ENCODE results near the gene TMTC1.

Gene TMTC1

GRCh38 chr12:29709496-29710040 is 74.2 kb downstream of the TMTC1 start:
- no peak for DNase-seq (ENCODE audit: low read depth)

DNA sequence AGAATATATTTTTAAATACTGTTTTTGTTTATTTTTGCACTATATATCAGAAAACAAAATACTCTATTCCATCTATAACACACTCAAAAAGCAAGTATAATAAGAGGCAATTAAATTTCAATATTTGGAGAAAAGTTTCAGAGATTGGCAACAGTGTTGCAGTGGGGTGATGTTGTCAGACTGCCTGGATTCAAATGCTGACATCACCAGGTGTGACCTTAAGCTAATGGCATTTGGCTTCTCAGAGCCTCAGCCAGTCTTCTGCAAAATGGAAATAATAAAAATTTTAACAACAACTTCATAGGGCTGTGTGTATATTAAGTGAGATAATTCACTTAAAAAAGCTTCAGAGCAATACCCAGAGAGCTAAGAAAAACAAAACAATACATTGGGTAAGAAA is 74.7 kb downstream of the TMTC1 start:
- DNase-seq (ENCODE audit: low read depth) = no peak

DNA sequence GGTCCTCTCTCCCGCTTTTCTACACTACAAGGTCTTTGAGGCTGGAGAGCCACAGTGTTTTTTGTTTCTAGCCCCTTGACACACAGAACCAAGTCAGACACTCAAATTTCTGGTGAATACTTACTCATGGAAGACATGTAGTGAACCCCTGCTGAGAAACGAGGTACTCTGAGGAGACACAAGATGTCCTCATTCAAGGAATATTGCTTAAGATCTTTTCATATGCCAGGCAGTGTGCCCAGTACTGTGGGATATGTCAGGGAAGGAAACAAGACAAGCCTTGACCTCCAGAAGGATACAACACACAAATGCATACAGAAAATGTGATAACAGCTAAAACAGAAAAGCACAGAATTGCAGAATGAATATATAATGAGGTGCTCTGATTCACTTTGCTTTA is 75.9 kb downstream of the TMTC1 start:
- DNase-seq (ENCODE audit: low read depth) = no peak

GRCh38 chr12:29706311-29706710 is 77.4 kb downstream of the TMTC1 start:
- DNase-seq (ENCODE audit: low read depth) = no peak

GRCh38 chr12:29703528-29703927 is 80.2 kb downstream of the TMTC1 start:
- no peak for DNase-seq (ENCODE audit: low read depth)

DNA sequence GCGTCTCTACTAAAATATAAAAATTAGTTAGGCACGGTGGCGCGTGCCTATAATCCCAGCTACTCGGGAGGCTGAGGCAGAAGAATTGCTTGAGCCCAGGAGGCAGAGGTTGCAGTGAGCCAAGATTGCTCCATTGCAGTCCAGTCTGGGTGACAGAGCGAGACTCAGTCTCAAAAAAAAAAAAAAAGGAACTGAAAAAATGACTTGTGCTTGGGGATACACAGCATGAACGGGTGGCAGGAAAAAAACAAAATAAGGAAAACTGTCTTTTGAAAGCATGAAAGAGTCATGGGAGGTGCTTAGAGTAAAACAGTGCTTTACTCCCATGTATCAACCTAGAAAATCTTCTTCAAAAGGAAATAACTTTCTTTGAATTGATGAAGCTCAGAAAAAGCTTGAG is 80.8 kb downstream of the TMTC1 start:
- no peak for DNase-seq (ENCODE audit: low read depth)

GRCh38 chr12:29702222-29702621 is 81.5 kb downstream of the TMTC1 start:
- no peak for DNase-seq (ENCODE audit: low read depth)

DNA sequence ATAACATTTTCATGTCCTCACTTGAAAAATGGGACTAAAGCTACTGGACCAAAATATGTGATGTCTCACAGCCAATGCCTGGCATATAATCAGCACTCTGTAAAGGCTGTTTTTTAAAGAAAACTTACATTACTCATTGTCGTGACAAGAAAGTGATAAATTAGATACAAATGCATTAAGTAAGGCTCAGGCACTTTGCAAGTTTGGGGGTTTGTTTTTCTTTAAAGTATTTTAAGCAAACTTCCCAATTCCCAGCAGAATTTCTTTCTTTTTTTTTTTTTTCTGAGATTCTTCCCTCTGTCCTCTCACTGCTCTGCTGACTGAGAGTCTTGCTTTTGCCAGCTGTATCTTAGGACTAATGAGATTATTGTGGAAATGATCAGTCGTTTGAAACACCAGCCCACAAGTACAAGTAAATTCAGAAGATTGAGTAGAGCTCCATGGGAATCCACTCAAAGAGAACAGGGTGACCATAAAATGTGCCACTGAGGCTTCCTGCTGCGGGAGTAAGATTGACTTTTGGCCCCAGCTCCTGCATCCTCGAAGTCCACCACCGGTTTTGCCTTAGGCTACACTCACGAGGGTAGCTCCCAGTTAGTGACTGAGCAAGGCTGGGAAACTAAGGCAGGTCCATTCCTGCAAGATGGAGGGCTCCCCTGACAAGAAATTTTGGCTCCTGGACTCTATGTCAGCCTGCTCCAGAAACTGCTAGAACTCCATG is 82.8 kb downstream of the TMTC1 start:
- no peak for DNase-seq (ENCODE audit: low read depth)

DNA sequence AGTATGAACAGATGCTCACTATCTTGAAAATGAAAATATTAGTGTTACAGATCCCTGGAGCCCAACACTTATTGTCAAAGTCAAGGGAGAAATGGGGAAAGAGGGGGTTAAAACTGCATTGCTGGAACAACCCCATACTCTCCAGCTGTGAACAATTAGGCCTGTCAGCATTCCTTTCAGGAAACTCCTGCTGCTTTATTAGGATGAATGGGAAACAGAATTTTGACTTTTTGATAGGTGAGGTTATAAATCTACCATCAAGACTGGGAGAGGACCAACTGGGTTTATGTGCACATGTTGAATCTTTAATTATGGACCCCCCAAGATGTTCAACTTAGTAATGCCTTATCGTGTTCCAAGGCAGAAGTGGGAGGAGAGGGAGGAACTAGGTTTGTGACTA is 85.0 kb downstream of the TMTC1 start:
- DNase-seq (ENCODE audit: low read depth) = no peak

DNA sequence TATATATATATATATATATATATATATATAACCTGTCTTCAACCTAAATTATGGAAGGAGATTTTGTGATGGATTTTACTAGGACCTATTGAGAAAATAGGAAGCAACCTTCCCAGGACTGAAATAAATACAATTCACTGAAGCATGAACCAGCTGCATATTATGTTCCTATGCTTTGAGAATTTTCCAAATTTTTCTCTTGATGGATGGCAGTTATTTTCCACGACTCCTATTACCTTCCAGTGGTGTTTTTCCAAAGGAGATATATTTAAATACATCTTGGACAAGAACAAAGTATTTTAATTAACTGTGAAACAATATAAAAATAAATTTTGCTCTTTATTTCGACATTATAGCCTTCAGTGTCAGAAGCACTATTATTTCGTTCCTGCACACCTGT is 87.9 kb downstream of the TMTC1 start:
- no peak for DNase-seq (ENCODE audit: low read depth)

GRCh38 chr12:29695026-29695425 is 88.7 kb downstream of the TMTC1 start:
- no peak for DNase-seq (ENCODE audit: low read depth)

GRCh38 chr12:29694002-29694401 is 89.7 kb downstream of the TMTC1 start:
- DNase-seq (ENCODE audit: low read depth) = no peak

DNA sequence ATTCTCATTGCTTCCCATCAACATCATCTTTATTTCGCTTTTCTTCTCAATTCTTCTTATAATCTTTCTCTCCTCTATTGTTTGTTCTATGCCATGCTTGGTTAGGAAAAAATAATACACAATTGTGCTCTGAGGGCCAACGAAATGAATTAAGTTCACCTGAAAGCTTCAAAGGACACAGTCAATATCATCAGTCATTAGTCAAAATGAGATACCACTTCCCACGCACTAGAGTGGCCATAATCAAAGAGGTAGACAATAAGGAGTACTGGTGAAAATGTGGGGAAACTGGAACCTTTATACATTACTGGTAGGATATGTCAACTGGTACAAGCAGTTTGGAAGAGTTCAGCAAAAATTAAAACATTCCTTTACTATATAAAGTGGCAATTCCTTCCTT is 91.5 kb downstream of the TMTC1 start:
- DNase-seq (ENCODE audit: low read depth) = no peak

- DNase-seq (ENCODE audit: low read depth) = no peak
These were observed 92.4 kb downstream of the TMTC1 start for GRCh38 chr12:29691161-29691854.

DNA sequence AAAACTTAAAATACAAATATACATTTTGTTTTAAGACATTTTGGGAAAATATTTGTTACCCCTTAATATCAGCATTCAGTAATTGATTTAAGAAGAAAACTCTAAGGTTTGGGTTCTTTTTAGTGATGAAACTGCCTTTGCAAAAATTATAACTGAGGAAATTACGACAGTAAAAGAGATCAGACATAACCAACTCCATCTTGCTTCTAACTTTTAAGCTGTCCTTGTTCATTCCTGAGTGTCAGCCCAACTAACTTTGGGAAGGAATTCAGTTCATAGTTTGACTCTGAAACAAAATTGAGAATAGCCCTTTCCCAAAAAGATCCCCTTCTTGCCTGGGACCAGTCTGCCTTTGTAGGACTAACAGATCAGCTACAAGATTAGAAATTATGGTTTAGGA is 93.0 kb downstream of the TMTC1 start:
- no peak for DNase-seq (ENCODE audit: low read depth)

- DNase-seq (ENCODE audit: low read depth) = no peak
These were observed 94.8 kb downstream of the TMTC1 start for GRCh38 chr12:29688914-29689313.

- no peak for DNase-seq (ENCODE audit: low read depth)
These were observed 101.7 kb downstream of the TMTC1 start for GRCh38 chr12:29682088-29682487.

DNA sequence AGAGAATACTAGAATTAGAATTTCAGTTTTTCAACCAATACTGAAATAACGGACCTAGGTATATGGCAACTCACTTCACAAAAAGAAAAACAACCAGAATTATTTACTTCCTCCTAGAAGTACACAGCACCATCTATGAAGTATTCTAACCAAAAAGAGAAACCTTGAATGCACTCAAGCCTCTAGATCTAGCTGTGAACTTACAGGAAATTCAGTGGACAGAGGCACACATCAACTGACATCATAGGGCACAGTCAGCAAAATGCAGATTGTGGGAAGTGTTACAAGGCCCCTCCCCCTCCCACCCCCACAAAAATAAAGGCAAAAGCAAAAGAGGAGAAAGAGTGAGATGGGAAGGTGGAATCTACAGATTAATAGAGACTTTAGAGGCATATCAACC is 102.4 kb downstream of the TMTC1 start:
- DNase-seq (ENCODE audit: low read depth) = no peak

DNA sequence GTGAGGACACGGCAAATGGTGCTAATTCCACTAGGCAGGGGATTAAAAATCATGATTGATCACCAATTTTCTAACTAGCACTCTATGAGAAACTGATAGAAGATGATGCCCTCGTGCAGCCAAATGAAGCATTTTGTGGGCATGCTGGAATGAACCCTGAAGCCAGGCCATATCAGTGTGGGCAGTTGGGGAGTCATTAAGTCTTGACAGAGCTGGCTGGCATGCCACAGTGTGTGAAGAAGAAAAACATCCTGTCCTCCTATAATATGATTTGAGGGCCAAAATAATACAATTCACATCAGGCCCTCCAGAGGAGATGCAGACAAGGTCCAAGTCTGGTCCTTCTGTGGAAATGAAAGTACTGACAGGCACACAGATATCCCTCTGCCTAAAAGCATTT is 107.1 kb downstream of the TMTC1 start:
- no peak for DNase-seq (ENCODE audit: low read depth)

GRCh38 chr12:29674463-29674862 is 109.3 kb downstream of the TMTC1 start:
- no peak for DNase-seq (ENCODE audit: low read depth)

- DNase-seq (ENCODE audit: low read depth) = no peak
These were observed 110.4 kb downstream of the TMTC1 start for GRCh38 chr12:29673346-29673745.

GRCh38 chr12:29672580-29672979 is 111.2 kb downstream of the TMTC1 start:
- DNase-seq (ENCODE audit: low read depth) = no peak

DNA sequence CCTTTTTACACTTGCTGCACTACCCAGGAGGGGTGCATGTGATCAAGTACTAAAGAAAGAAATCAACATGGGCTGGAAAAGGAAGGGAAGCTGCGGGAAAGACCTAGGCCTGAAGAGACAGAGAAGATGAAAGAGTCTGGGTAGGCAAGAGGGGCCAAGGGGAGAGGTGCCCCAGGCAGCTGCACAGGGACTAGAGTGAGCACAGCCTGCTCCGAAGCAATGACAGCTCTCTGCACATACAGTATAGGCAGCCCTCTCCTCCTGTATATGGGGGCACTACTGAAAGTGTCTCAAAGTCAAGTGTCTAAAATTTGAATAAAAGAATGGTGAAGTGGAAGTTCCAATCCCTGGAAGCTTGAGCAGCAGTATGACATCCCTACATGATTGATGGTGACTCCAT is 112.0 kb downstream of the TMTC1 start:
- no peak for DNase-seq (ENCODE audit: low read depth)

GRCh38 chr12:29667011-29667410 is 116.7 kb downstream of the TMTC1 start:
- DNase-seq (ENCODE audit: low read depth) = no peak
